Measurements from ENCODE around the gene TTC33. TPM values are rescaled to one million over a fixed set of nuclear protein-coding genes. Genes with fewer than 3 reads are reported as not detected.

TTC33 gene
- total and polyA plus RNA-seq, 2 of the 13 experiments (the other 11 are each of a cell fraction or from before 2014, with no cell fraction given): 4.5 to 20.0 TPM

- BruUV-seq (replicated peaks): no TSS peak
- no peak for DNase-seq (ENCODE audit: low spot score)
- TF ChIP-seq ZFP41 (CRISPR knock-in tag; IDR thresholded peaks at IDR 0.05; ENCODE audit: borderline replicate concordance) (no peak), U2AF2 (IDR thresholded peaks at IDR 0.05; ENCODE audit: low read depth, low read length) (no peak), ZNF557 (CRISPR knock-in tag; IDR thresholded peaks at IDR 0.05) (no peak), MEF2D (CRISPR knock-in tag; IDR thresholded peaks at IDR 0.05) (no peak), ZNF709 (CRISPR knock-in tag; IDR thresholded peaks at IDR 0.05) (no peak), ZNF562 (CRISPR knock-in tag; IDR thresholded peaks at IDR 0.05; ENCODE audit: borderline replicate concordance) (no peak), MLX (CRISPR knock-in tag; IDR thresholded peaks at IDR 0.05) (no peak)
- Histone ChIP-seq H4K20me1 (ENCODE audit: insufficient read depth, low read length) (no peaks in the 10 kb centered on the region), H3K27me3 (ENCODE audit: control insufficient read depth in 1 of 2, insufficient read depth in 2 of 2, low read length in 2 of 2) (no peaks in the 10 kb centered on the region), H3K9me3 (ENCODE audit: low read length) (no peaks in the 10 kb centered on the region), H3K27ac (ENCODE audit: extremely low read length, insufficient read depth, low read length) (no peak overlapping the region), H2AFZ (ENCODE audit: low read length) (no peak overlapping the region), H3K79me2 (ENCODE audit: insufficient read depth, low read length) (no peaks in the 10 kb centered on the region), H3K36me3 (replicated peaks in 1 of 2; ENCODE audit: control insufficient read depth in 1 of 2, insufficient read depth in 2 of 2, low read length in 2 of 2) (no peaks in the 10 kb centered on the region), H3K4me1 (ENCODE audit: insufficient read depth, low read length) (no peaks in the 10 kb centered on the region), H3K4me2 (ENCODE audit: low read depth, low read length) (no peak overlapping the region), H3K9ac (ENCODE audit: insufficient read depth, low read depth, low read length) (no peak overlapping the region), H3K4me3 (replicated peaks in 1 of 3; ENCODE audit: insufficient read depth in 1 of 3, low read depth in 2 of 3, low read length in 3 of 3) (no peak overlapping the region)
- 92% methylated on average over 8 of the region's 9 CpGs for WGBS (ENCODE audit: low lambda C conversion rate)
- CTCF ChIA-PET (ENCODE audit: low intra/inter-chr PET ratio, low total read pairs): no interaction called here
- intact Hi-C loops (cut with micrococcal nuclease; ENCODE audit: unreplicated experiment): no loop called here
- FAIRE-seq: no peak
- ATAC-seq: 0 out of 3 replicates have a peak, but pooled peaks have one; percentile 27
- POLR2A ChIA-PET: no interaction called here
- in situ Hi-C loops (cut with HindIII; ENCODE audit: extremely low pct_ligation_motif_present, low pct_unique_long_range_greater_than_20kb): loop anchor here (25.0 kb wide), 1 partner anchor 1105 kb away; no protein-coding TSS in a partner anchor
These were observed 63.9 kb downstream of the TTC33 start for GRCh38 chr5:40691894-40692293.

- ChIA-PET POLR2A (no interaction called here), CTCF (ENCODE audit: low intra/inter-chr PET ratio, low total read pairs) (no interaction called here)
- Histone ChIP-seq H3K27ac (ENCODE audit: extremely low read length, insufficient read depth, low read length) (no peak overlapping the region), H3K9me3 (ENCODE audit: low read length) (no peaks in the 10 kb centered on the region), H3K9ac (ENCODE audit: insufficient read depth, low read depth, low read length) (no peak overlapping the region), H3K4me2 (ENCODE audit: low read depth, low read length) (no peak overlapping the region), H2AFZ (ENCODE audit: low read length) (no peak overlapping the region), H3K27me3 (ENCODE audit: control insufficient read depth in 1 of 2, insufficient read depth in 2 of 2, low read length in 2 of 2) (no peaks in the 10 kb centered on the region), H3K4me3 (replicated peaks in 1 of 3; ENCODE audit: insufficient read depth in 1 of 3, low read depth in 2 of 3, low read length in 3 of 3) (no peak overlapping the region), H3K4me1 (ENCODE audit: insufficient read depth, low read length) (no peaks in the 10 kb centered on the region), H3K36me3 (replicated peaks in 1 of 2; ENCODE audit: control insufficient read depth in 1 of 2, insufficient read depth in 2 of 2, low read length in 2 of 2) (no peaks in the 10 kb centered on the region), H3K79me2 (ENCODE audit: insufficient read depth, low read length) (no peaks in the 10 kb centered on the region), H4K20me1 (ENCODE audit: insufficient read depth, low read length) (no peaks in the 10 kb centered on the region)
- ATAC-seq (no peak), DNase-seq (ENCODE audit: low spot score) (no peak), FAIRE-seq (no peak)
- WGBS (ENCODE audit: low lambda C conversion rate): 33% methylated on average over 3 of the region's 3 CpGs
- intact Hi-C loops (cut with micrococcal nuclease; ENCODE audit: unreplicated experiment): no loop called here
- no TSS peak for BruUV-seq (replicated peaks)
- in situ Hi-C loops (cut with HindIII; ENCODE audit: extremely low pct_ligation_motif_present, low pct_unique_long_range_greater_than_20kb): loop anchor here (25.0 kb wide), 1 partner anchor 1103 kb away; no protein-coding TSS in a partner anchor
- TF ChIP-seq AHR (CRISPR knock-in tag; IDR thresholded peaks at IDR 0.05) (no peak), ZNF256 (CRISPR knock-in tag; conservative IDR thresholded peaks at IDR 0.05) (no peak), ZSCAN30 (CRISPR knock-in tag; IDR thresholded peaks at IDR 0.05) (no peak), ZKSCAN1 (IDR thresholded peaks at IDR 0.05; ENCODE audit: low read length) (no peak), SRSF9 (IDR thresholded peaks at IDR 0.05; ENCODE audit: borderline replicate concordance, insufficient read depth, low read depth, low read length, poor library complexity, severe bottlenecking) (no peak), DMTF1 (CRISPR knock-in tag; IDR thresholded peaks at IDR 0.05) (no peak), ZNF574 (CRISPR knock-in tag; IDR thresholded peaks at IDR 0.05) (no peak)
These were observed 65.5 kb downstream of the TTC33 start for GRCh38 chr5:40690267-40690666.
